Measurements from ENCODE around the gene MGAT5.

The MGAT5 gene

GRCh38 chr2:134253804-134254203 is at the start of gene MGAT5:
Gene MGAT5 (plus strand): TSS chr2:134254072. CDS start chr2:134254404, 332 bp downstream.
- no peak for DNase-seq

- DNase-seq, result no peak
Measured at GRCh38 chr2:134205087-134205486, 48.8 kb upstream of the MGAT5 start.

GRCh38 chr2:134206031-134206430 is 47.8 kb upstream of the MGAT5 start:
- no peak for DNase-seq

- DNase-seq, result peak; percentile 72
Measured at GRCh38 chr2:134206573-134206972, 47.3 kb upstream of the MGAT5 start.

- no peak for DNase-seq
Measured at GRCh38 chr2:134207589-134208209, 46.2 kb upstream of the MGAT5 start.

- DNase-seq, result no peak
Measured at GRCh38 chr2:134208825-134209224, 45.0 kb upstream of the MGAT5 start.

GRCh38 chr2:134212746-134213145 is 41.1 kb upstream of the MGAT5 start:
- DNase-seq, result no peak

GRCh38 chr2:134216152-134216829 is 37.6 kb upstream of the MGAT5 start:
- DNase-seq, result no peak

GRCh38 chr2:134217351-134217750 is 36.5 kb upstream of the MGAT5 start:
- DNase-seq, result no peak

- no peak for DNase-seq
Measured at GRCh38 chr2:134217924-134218323, 35.9 kb upstream of the MGAT5 start.

- no peak for DNase-seq
Measured at GRCh38 chr2:134218414-134218813, 35.5 kb upstream of the MGAT5 start.

GRCh38 chr2:134218930-134219658 is 34.8 kb upstream of the MGAT5 start:
- DNase-seq, result no peak

GRCh38 chr2:134220344-134220974 is 33.4 kb upstream of the MGAT5 start:
- no peak for DNase-seq

GRCh38 chr2:134224005-134224404 is 29.9 kb upstream of the MGAT5 start:
- DNase-seq, result peak; percentile 59

GRCh38 chr2:134225173-134225572 is 28.7 kb upstream of the MGAT5 start:
- no peak for DNase-seq

- DNase-seq, result no peak
Measured at GRCh38 chr2:134225841-134226240, 28.0 kb upstream of the MGAT5 start.

- no peak for DNase-seq
Measured at GRCh38 chr2:134226601-134227000, 27.3 kb upstream of the MGAT5 start.

GRCh38 chr2:134227666-134228065 is 26.2 kb upstream of the MGAT5 start:
- DNase-seq, result no peak

- DNase-seq, result no peak
Measured at GRCh38 chr2:134228493-134228903, 25.4 kb upstream of the MGAT5 start.

- DNase-seq, result no peak
Measured at GRCh38 chr2:134229540-134229939, 24.3 kb upstream of the MGAT5 start.

- no peak for DNase-seq
Measured at GRCh38 chr2:134230885-134231284, 23.0 kb upstream of the MGAT5 start.

- DNase-seq, result peak; percentile 38
Measured at GRCh38 chr2:134231301-134231964, 22.4 kb upstream of the MGAT5 start.

GRCh38 chr2:134231965-134232340 is 21.9 kb upstream of the MGAT5 start:
- peak; percentile 42 for DNase-seq

All from fibroblast of upper back skin (primary cell).